IMR-90 (cell line): Measurements from ENCODE around the gene DDT. TPM values are rescaled to one million over a fixed set of nuclear protein-coding genes. Genes with fewer than 3 reads are reported as not detected.

Source experiments
- ATAC-seq: fragments of 200-7000 bp; cut with Tn5 transposase; 2 replicates; pipeline ENCODE4 v1.9.1; 2020; ENCODE audit warnings: low read depth, mild to moderate bottlenecking, moderate library complexity
- BruUV-seq: library from RNA; stranded (reverse); fragments of 400-500 nt; replicated peaks from 2 replicates; lab custom pipeline; 2021; lab: Mats Ljungman, UMichigan
- CTCF ChIA-PET: fragments of 300-600 bp; formaldehyde crosslinking; extraction: SDS; loops from one replicate; lab custom pipeline; 2021; ENCODE audit warnings: antibody characterized with exemption; lab: Yijun Ruan, JAX
- POLR2A ChIA-PET: fragments of 300-600 bp; sonication (Branson Sonifier 250); formaldehyde crosslinking; loops from one replicate; lab custom pipeline; 2022; ENCODE audit warnings: antibody characterized with exemption; ENCODE audit not compliant: unreplicated experiment; lab: Charles Lee
- DNase-seq: peaks from one replicate; pipeline ENCODE4 v3.0.0; 2013
- H2AFZ ChIP-seq: replicated peaks from 2 replicates; pipeline ENCODE3; 2013; ENCODE audit warnings: low read length, mild to moderate bottlenecking; ENCODE audit not compliant: poor library complexity
- H2AK5ac ChIP-seq: 2 replicates; pipeline ENCODE4 v1.6.1; 2013; ENCODE audit warnings: low read depth, low read length, inconsistent platforms
- H2AK9ac ChIP-seq: replicated peaks from 2 replicates; pipeline ENCODE3; 2013; ENCODE audit warnings: mild to moderate bottlenecking, low read depth, low read length, moderate library complexity; ENCODE audit not compliant: poor library complexity
- H2BK120ac ChIP-seq: 2 replicates; pipeline ENCODE4 v1.6.1; 2013; ENCODE audit warnings: low read depth, low read length, inconsistent platforms
- H2BK15ac ChIP-seq: 3 replicates; pipeline ENCODE4 v1.6.1; 2013; ENCODE audit warnings: low read depth, low read length, inconsistent platforms
- H2BK20ac ChIP-seq: 2 replicates; pipeline ENCODE4 v1.6.1; 2013; ENCODE audit warnings: low read depth, mild to moderate bottlenecking, inconsistent platforms, low read length, moderate library complexity
- H2BK5ac ChIP-seq: 2 replicates; pipeline ENCODE4 v1.6.1; 2013; ENCODE audit warnings: mild to moderate bottlenecking, low read depth, low read length, inconsistent platforms; ENCODE audit not compliant: poor library complexity, severe bottlenecking
- H3K14ac ChIP-seq: replicated peaks from 2 replicates; pipeline ENCODE4 v1.6.1; 2013; ENCODE audit warnings: low read depth, low read length, inconsistent platforms
- H3K18ac ChIP-seq: 2 replicates; pipeline ENCODE4 v1.6.1; 2013; ENCODE audit warnings: low read depth, low read length, control low read depth
- H3K23ac ChIP-seq: 2 replicates; pipeline ENCODE4 v1.6.1; 2013; ENCODE audit warnings: low read depth, low read length, inconsistent platforms
- H3K27ac ChIP-seq: 2 replicates; pipeline ENCODE4 v1.5.1; 2013; ENCODE audit warnings: mild to moderate bottlenecking, control low read depth, low read length; ENCODE audit not compliant: insufficient read depth
- H3K27me3 ChIP-seq: 2 replicates; pipeline ENCODE4 v1.6.1; 2013; ENCODE audit warnings: low read length; ENCODE audit not compliant: control insufficient read depth, insufficient read depth
- H3K36me3 ChIP-seq: 2 replicates; pipeline ENCODE4 v1.6.1; 2013; ENCODE audit warnings: low read length, mixed read lengths; ENCODE audit not compliant: control insufficient read depth, insufficient read depth
- H3K4ac ChIP-seq: 2 replicates; pipeline ENCODE4 v1.6.1; 2013; ENCODE audit warnings: low read depth, low read length, inconsistent platforms
- H3K4me1 ChIP-seq: 2 replicates; pipeline ENCODE4 v1.6.1; 2013; ENCODE audit warnings: low read length, mixed read lengths; ENCODE audit not compliant: control insufficient read depth, insufficient read depth
- H3K4me2 ChIP-seq: 2 replicates; pipeline ENCODE4 v1.6.1; 2013; ENCODE audit warnings: low read depth, mild to moderate bottlenecking, control low read depth, low read length, moderate library complexity
- H3K4me3 ChIP-seq: 2 replicates; pipeline ENCODE4 v1.5.1; 2013; ENCODE audit warnings: low read depth, mild to moderate bottlenecking, control low read depth, low read length, moderate library complexity; ENCODE audit not compliant: insufficient read depth
- H3K56ac ChIP-seq: 2 replicates; pipeline ENCODE4 v1.6.1; 2013; ENCODE audit warnings: low read length, inconsistent platforms; ENCODE audit not compliant: insufficient read depth; ENCODE audit errors: extremely low read depth
- H3K79me1 ChIP-seq, 2 experiments: 2 replicates each; pipeline ENCODE4 v1.6.1; 2013; ENCODE audit warnings: low read length in 2 of 2, inconsistent platforms in 1 of 2, low read depth in 1 of 2
- H3K9ac ChIP-seq: 2 replicates; pipeline ENCODE4 v1.6.1; 2013; ENCODE audit warnings: low read depth, low read length, control low read depth
- H3K9me1 ChIP-seq: 2 replicates; pipeline ENCODE4 v1.6.1; 2013; ENCODE audit warnings: low read length, inconsistent platforms; ENCODE audit not compliant: insufficient read depth
- H3K9me3 ChIP-seq: 2 replicates; pipeline ENCODE4 v1.6.1; 2013; ENCODE audit warnings: low read length; ENCODE audit not compliant: control insufficient read depth, insufficient read depth
- H4K20me1 ChIP-seq: 2 replicates; pipeline ENCODE4 v1.6.1; 2013; ENCODE audit warnings: low read length, inconsistent platforms; ENCODE audit not compliant: insufficient read depth
- H4K5ac ChIP-seq: 2 replicates; pipeline ENCODE4 v1.6.1; 2013; ENCODE audit warnings: mild to moderate bottlenecking, low read depth, low read length, control low read depth
- H4K8ac ChIP-seq, 2 experiments: 2 replicates each; pipeline ENCODE4 v1.6.1; 2013; ENCODE audit warnings: low read depth in 2 of 2, low read length in 2 of 2, control low read depth in 1 of 2, inconsistent platforms in 1 of 2
- H4K91ac ChIP-seq: 2 replicates; pipeline ENCODE4 v1.6.1; 2013; ENCODE audit warnings: low read depth, low read length, inconsistent platforms; ENCODE audit not compliant: insufficient read depth
- FOS ChIP-seq: fragments of 150-350 bp; IDR thresholded peaks from 2 replicates; pipeline ENCODE4 v1.6.1; 2016; ENCODE audit warnings: low read depth, low read length
- MAZ ChIP-seq: IDR thresholded peaks from 2 replicates; pipeline ENCODE4 v1.6.1; 2012; ENCODE audit warnings: low read depth, mild to moderate bottlenecking, low read length, improper control_type of control experiment, moderate library complexity, borderline replicate concordance
- POLR2A ChIP-seq: IDR thresholded peaks from 2 replicates; pipeline ENCODE4 v1.6.1; 2012; ENCODE audit warnings: mild to moderate bottlenecking, low read depth, low read length
- RCOR1 ChIP-seq: IDR thresholded peaks from 2 replicates; pipeline ENCODE4 v1.6.1; 2012; ENCODE audit warnings: mild to moderate bottlenecking, low read length, improper control_type of control experiment; ENCODE audit not compliant: insufficient replicate concordance
- USF2 ChIP-seq: fragments of 150-350 bp; IDR thresholded peaks from 2 replicates; pipeline ENCODE4 v1.6.1; 2017; ENCODE audit warnings: mild to moderate bottlenecking, antibody characterized with exemption, low read length, low read depth
- WGBS, 2 experiments: methylation state at CpG; one replicate each; pipeline versions ENCODE4 v1.1.5 to v1.1.7; 2013; ENCODE audit warnings: missing lambda C conversion rate in 2 of 2; ENCODE audit not compliant: insufficient read length in 1 of 2; ENCODE audit errors: extremely low coverage in 2 of 2; 5-methylcytosine and 5-hydroxymethylcytosine counted together
- dilution Hi-C: fragments of 300-500 bp; cut with HindIII; formaldehyde crosslinking; loops from one replicate; pipeline ENCODE4 v1.14.3; 2018; ENCODE audit warnings: low sequenced_read_pairs; ENCODE audit not compliant: unreplicated experiment
- in situ Hi-C: fragments of 300-500 bp; cut with MboI; formaldehyde crosslinking; loops from 3 replicates; pipeline ENCODE4 v1.14.3; 2019; ENCODE audit warnings: low sequenced_read_pairs, inconsistent platforms, mixed read lengths
- intact Hi-C: fragments of 100-400 bp; cut with micrococcal nuclease; formaldehyde crosslinking; loops from 2 replicates; pipeline ENCODE4 v1.10.0; 2022
- polyA plus RNA-seq, 3 experiments: library from polyadenylated mRNA; depleted of rRNA; stranded (reverse); fragments of >200 nt; gene quantifications; 2 replicates each; pipeline ENCODE4 v1.2.3, GENCODE V29; 2012; ENCODE audit warnings: low replicate concordance in 1 of 3
- total RNA-seq: library from RNA; depleted of rRNA; stranded (reverse); fragments of >200 nt; gene quantifications from 2 replicates; pipeline ENCODE4 v1.2.3, GENCODE V29; 2012

The DDT gene
- total and polyA plus RNA-seq, 2 of the 4 experiments (the other 2 are of a cell fraction), result 54.8 to 151 TPM

DNA sequence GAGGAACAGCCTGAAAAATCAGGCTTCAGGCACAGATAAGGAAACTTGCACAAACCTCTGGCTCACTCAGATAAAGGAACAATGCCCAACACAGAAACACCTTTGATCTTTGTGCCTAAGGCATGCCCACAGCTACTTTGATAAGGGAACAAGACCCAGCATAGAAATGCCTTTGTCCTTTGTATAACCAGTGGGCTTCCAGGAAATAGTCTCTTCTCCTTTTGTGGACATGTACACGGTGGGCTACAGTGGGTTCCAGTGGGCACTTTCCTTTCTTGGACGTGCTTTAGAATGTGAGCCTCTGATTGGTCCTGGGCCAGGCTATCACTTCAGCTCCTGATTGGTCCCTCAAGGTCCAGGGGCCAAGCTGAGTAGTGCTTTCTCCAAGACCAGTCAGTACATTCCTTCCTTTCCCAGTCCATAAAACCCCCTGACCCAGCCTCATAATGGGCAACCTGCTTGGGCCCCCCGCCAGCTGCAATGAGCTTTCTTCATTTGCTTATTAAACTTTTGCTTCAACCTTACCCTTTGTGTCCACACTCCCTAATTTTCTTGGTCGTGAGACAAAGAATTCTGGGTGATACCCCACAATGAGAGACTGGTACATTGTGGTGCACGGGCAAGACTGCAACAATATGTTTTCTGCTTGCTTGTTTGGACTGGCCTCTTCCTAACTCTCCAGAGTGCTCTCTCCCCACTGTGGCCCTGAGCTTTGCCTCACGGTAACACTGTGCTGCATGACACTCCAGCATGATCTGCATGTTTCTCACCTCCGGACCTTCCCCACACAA lies 35.2 kb upstream of the DDT start:
- H2AK9ac ChIP-seq, result no peak overlapping the region
- H2AFZ ChIP-seq, result no peak overlapping the region
- H3K14ac ChIP-seq, result no peak overlapping the region
- peaks cover 3% of the 10 kb centered on the region; the same call in 1 of the 2 replicates for H3K4me1 ChIP-seq
- no peak overlapping the region for H2BK120ac ChIP-seq
- no peak overlapping the region for H3K23ac ChIP-seq
- ChIA-PET POLR2A (no interaction called here), CTCF (interaction anchor here (0.6 kb wide), 1 partner anchor 120 kb away, joined by 3 read pairs; no protein-coding TSS in a partner anchor)
- DNase-seq (no peak), ATAC-seq (no peak)
- H4K20me1 ChIP-seq, result peaks cover 4% of the 10 kb centered on the region; the same call in 1 of the 2 replicates
- H2BK5ac ChIP-seq, result no peak overlapping the region
- H3K4ac ChIP-seq, result no peak overlapping the region
- H3K4me2 ChIP-seq, result no peak overlapping the region
- dilution Hi-C loops (no loop called here), in situ Hi-C loops (no loop called here), intact Hi-C loops (loop anchor here (2.0 to 10.0 kb wide), 2 partner anchors 75 to 137 kb away; no protein-coding TSS in a partner anchor)
- no peak overlapping the region for H3K4me3 ChIP-seq
- H3K79me1 ChIP-seq, result peaks cover 9 to 26% of the 10 kb centered on the region in 2 experiments
- H3K9me1 ChIP-seq, result peaks cover 3% of the 10 kb centered on the region; the same call in 1 of the 2 replicates
- no peak overlapping the region for H4K8ac ChIP-seq
- no peak overlapping the region for H2AK5ac ChIP-seq
- no peak overlapping the region for H4K91ac ChIP-seq
- WGBS, 2 experiments, result 65% methylated on average over 4 of the region's 7 CpGs; no CpG with 5 or more reads in 1 of the 2 experiments
- no TSS peak for BruUV-seq
- H2BK20ac ChIP-seq, result no peak overlapping the region
- no peak overlapping the region for H3K27ac ChIP-seq
- H2BK15ac ChIP-seq, result no peak overlapping the region
- TF ChIP-seq USF2 (no peak), RCOR1 (no peak), FOS (no peak), MAZ (no peak), POLR2A (no peak)
- H3K27me3 ChIP-seq, result no peaks in the 10 kb centered on the region; the same call in 1 of the 2 replicates
- no peak overlapping the region for H3K18ac ChIP-seq
- no peak overlapping the region for H4K5ac ChIP-seq
- no peaks in the 10 kb centered on the region for H3K36me3 ChIP-seq
- no peaks in the 10 kb centered on the region for H3K9me3 ChIP-seq
- no peak overlapping the region for H3K9ac ChIP-seq
- no peak overlapping the region for H3K56ac ChIP-seq
